AG09319 (cell line): ENCODE measurements around the gene CENPP.
"Not testable (repeated sequence)": the region's sequence is repeated elsewhere in the genome, so short reads cannot be mapped to it uniquely, and the experiment has no call there.

Experiments used
- DNase-seq: peaks from one replicate; pipeline ENCODE4 v3.0.0-alpha.2; 2010; ENCODE audit warnings: low read depth; ENCODE audit errors: extremely low read depth
- TF ChIP-seq, protein P1 (sequence below): IDR thresholded peaks from 2 replicates; pipeline ENCODE4 v1.5.1; 2011; ENCODE audit warnings: low read depth, mild to moderate bottlenecking, inconsistent platforms, low read length, moderate library complexity

CENPP gene

DNA sequence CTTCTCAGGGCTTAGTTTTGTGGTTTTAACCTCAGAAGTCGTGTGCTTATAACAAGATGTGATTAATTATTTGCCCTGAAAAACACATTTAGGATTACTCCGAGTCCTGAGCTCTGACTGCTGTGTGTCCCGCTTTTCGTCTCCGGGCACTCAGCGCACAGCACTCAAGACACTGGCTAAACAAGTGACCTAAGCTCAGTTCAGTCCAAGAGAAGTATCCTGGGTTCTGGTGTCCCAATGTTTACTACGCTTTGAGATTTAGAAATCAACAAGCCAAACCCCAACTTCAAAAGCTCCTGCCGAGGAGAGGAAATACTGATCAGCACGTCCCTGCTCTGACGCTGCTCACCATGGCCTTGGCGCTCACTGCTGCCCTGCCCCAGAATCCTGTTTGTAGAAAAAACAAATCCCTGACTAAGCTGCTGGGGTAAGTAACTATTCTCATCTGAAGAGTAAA lies 290.9 kb downstream of the CENPP start:
- no peak for DNase-seq

DNA sequence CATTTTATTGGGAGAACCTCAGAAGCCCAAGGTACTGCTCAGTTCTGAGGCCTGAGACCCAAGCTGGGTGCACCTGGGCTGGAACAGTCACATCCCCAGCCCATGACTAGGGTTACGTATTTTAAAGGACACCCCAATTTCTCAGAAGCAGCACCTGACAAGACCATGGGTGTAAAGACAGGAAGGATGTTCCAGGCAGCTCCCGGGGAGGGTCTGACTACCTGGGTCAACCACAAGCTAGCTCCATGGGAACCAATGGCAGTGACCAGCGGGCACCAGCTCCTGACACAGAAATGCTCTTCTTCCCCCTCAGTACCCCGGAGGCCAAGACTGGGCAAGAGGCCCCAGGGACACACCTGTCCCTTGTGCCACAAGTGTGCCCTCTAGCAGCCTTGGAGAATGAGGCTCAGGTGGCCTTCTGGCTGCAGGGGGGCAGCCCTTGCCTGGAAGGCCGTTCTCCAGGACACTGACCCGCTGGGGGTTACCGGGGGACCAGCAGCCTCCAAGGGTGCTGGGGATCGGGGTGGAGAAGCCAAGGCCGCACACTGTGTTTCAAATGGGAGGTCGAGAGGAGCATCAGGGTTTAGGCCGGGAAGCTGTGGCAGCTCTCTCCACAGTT lies 291.6 kb downstream of the CENPP start:
- TF ChIP-seq, protein P1, sequence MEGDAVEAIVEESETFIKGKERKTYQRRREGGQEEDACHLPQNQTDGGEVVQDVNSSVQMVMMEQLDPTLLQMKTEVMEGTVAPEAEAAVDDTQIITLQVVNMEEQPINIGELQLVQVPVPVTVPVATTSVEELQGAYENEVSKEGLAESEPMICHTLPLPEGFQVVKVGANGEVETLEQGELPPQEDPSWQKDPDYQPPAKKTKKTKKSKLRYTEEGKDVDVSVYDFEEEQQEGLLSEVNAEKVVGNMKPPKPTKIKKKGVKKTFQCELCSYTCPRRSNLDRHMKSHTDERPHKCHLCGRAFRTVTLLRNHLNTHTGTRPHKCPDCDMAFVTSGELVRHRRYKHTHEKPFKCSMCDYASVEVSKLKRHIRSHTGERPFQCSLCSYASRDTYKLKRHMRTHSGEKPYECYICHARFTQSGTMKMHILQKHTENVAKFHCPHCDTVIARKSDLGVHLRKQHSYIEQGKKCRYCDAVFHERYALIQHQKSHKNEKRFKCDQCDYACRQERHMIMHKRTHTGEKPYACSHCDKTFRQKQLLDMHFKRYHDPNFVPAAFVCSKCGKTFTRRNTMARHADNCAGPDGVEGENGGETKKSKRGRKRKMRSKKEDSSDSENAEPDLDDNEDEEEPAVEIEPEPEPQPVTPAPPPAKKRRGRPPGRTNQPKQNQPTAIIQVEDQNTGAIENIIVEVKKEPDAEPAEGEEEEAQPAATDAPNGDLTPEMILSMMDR = no peak
- DNase-seq = no peak

More for the DNA sequence above, 290.9 kb downstream of the CENPP start:
- TF ChIP-seq, protein P1 = no peak

DNA sequence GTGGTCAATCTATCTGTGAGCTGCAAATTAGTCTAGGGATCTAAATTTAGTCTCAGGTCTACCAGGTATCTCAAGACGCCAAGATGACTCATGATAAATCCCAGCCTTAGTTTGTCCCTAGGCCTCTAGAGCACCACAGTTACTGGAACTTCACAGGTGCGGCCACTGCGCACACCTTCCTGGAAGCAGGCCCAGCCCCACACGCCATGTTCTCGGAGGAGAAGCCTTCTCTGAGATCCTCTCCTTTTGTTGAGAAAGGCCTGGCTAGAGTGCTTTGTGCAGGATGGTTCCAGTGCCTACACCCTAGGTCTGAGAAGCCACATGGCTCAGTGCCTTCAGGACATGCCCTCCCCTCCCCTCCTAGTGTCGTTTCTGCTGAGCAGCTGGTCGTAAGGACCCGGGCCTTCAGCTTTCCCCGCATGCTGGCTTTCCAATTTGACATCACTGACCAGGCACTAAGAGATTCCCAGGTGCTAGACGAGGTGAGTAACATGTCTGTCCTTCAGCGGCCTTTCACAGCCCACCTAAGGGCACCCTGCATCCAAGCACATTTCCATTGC lies 292.3 kb downstream of the CENPP start:
- DNase-seq = no peak
- TF ChIP-seq, protein P1 = no peak

DNA sequence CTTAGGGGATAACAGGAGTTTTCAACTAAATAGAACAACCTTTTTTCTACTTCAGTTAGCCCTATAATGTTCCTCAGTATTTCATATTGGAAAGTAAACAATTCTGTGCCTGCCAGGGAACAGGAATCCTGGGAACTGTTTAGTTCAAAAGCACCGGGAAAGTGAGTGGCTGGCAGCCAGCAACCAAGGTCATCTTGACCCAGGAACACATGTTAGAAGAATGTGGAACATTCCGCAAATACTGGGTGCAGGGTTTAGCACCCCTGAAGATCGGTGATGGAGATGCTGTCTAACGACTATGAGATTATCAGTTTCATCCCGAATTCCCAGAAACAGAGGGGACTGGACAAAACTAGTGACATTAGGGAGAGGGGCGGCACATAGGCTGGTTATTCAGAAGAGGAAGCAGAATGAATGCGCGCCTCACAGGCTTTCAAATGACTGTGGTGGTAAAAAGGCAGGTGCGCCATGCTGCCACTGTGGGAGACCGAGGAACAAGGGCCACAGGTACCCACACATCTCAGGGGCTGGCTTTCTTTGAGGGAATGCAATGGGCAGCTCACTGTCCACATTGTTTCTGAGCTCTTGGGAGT lies 293.0 kb downstream of the CENPP start:
- DNase-seq = no peak
- TF ChIP-seq, protein P1 = no peak

DNA sequence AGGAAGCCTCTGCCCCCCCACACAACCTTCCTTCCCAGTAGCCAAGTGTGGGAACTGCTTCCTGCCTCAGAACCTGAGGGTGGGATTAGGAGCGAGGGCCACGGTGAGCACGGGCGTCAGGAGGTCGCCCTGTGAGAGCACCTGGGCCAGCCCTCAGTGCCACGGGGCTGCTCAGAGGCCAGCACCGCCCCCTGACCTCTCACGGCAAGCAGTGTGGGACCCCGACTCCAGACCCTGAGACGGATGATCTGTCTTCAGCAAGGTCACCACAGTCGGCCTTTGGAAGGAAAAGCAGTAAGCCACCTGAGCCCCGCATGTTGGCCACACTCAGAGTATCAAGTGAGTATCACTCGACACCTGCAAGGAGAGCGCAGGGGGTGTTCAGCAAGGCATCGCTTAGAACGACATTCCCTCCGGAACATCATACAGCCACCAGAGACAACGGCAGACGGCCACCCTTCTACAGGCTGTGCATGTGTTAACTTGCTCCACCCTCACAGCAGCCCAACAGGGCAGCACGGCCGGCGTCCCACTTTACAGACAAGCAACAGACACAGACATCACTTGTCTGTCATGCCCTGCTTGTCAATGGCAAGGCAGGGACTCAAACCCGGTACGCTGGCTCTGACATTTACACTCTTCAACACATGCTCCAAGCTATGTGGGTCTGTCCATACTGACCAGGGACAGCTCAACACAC lies 294.0 kb downstream of the CENPP start:
- TF ChIP-seq, protein P1 = no peak
- no peak for DNase-seq

DNA sequence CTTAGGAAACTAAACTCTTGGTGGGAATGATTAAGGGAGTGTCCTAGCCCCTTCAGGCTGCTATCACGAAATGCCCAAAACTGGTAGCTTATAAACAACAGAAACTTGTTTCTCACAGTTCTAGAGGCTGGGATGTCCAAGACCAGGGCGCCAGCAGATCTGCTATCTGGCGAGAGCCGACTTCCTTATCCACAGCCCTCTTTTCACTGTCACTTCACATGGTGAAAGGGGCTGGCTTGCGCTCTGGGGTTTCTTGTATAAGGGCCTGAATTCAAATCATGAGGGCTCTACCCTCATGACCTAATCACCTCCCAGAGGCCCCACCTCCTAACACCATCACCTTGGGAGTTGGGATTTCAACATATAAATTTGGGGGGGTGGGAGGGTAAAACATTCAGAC lies 295.1 kb downstream of the CENPP start:
- TF ChIP-seq, protein P1 = no peak
- DNase-seq = no peak

DNA sequence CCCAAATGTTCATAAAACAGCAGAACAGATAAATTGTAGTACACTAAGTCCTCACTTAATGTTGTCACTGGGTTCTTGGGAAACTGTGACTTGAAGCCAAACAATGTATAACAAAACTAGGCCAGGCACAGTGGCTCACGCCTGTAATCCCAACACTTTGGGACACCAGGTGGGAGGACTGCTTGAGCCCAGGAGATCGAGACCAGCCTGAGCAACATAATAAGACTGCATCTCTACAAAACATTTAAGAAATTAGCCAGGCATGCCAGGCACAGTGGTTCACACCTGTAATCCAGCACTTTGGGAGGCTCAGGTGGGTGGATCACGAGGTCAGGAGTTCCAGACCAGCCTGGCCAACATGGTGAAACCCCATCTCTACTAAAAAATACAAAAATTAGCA lies 298.2 kb downstream of the CENPP start:
- DNase-seq = not testable (repeated sequence)
